GM18868 (cell line): ENCODE measurements around the gene ARHGAP28.

Experiments
- ATAC-seq: cut with Tn5 transposase; IDR thresholded peaks from one replicate; pipeline ENCODE4 v1.9.1; 2021; ENCODE audit warnings: mild to moderate bottlenecking, moderate library complexity; ENCODE audit not compliant: unreplicated experiment

The ARHGAP28 gene

GRCh38 chr18:6950641-6951040 is 221.1 kb downstream of the ARHGAP28 start:
- no peak for ATAC-seq

DNA sequence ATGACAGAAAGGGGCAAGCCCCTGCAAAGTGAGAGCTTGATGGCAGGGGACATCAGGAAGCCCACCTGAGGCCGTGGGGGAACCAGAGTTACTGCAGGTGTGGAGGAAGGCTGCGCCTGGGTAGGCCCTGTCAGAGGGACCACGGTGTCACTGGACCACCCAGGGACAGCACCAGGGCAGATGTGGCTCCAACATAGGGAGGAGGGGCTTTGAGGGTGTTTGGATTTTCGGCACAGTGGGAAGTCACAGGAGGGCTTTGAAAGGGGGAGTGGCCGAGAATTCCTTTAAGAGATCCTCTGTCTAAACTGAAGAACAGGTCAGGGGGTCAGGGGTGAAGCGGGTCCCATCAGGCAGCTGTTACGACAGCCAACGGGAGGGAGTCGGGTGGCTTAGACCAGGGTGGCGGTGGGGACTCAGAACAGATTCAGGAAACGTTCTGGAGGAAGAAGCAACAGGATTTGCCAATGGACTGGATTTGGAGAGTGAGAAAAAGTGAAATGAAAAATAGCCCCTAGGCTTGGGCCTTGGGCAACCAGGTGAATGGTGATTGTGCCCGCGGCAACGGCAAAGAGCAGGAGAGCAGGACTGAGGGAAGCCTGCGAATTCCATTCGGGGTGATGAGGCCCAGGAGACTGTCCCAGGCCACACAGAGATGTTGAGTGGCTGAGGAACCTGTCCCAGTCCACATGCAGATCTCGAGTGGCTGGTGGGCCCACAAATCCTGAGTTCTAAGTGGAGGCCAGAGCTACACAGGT is 222.0 kb downstream of the ARHGAP28 start:
- no peak for ATAC-seq

DNA sequence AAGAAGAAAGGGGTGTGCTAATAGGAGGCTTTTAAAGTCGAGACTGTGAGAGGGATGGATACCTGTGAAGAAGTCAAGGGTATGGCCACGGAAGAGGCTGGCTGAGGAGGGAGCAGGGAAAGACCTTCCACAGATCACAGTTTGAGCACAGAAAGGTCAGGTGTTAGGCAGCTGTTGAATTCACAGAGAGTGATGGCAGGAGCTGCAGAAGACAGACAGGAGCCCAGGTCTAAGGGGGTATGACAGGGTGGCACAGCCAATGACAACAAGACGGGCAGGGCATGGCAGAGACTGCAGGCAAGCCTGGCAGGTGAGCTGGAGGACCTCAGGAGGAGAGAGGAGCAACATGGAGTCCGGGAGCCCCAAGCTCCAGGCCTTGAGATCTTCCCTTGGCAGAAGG is 225.0 kb downstream of the ARHGAP28 start:
- no peak for ATAC-seq

- ATAC-seq = no peak
Measured at GRCh38 chr18:6955304-6955703, 225.8 kb downstream of the ARHGAP28 start.

GRCh38 chr18:6956495-6956894 is 227.0 kb downstream of the ARHGAP28 start:
- ATAC-seq = no peak

DNA sequence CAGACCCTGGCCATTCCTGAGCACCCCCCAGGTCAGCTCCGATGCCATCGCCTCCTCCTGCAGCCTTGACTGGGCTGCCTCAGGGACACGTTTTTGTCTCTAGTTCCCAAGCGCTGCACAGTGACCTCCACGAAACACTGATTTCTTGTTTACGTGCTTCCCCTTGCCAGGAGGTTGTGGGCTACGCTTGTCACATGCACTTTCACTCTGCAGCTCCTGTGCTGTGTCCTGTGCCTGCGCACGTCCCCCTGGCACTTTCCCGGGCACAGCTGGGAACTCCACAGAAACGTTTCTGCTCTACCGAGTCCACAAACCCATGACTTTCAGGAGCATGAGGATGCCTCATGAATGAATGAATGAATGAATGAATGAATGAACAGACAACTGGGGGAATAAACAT is 227.5 kb downstream of the ARHGAP28 start:
- no peak for ATAC-seq

DNA sequence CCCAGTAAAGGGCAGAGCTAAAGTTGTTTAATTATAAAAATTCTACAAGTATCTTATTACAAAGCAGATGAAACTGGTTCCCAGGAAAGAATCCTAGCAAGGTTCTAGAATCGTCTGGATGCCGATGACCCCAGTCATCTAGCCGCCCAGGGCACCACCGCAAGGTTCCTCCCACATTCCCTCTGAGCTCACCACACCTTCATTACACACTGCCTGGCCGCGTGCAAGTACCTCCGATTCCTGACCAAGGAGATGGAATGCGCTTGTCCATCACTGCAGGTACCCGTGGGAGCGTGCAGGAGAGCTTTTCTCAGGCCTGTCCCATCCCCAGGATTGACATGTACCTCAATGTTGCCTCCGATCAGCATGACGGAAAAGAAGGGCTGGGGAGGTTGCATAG is 229.6 kb downstream of the ARHGAP28 start:
- ATAC-seq = no peak

GRCh38 chr18:6960124-6960523 is 230.6 kb downstream of the ARHGAP28 start:
- no peak for ATAC-seq

DNA sequence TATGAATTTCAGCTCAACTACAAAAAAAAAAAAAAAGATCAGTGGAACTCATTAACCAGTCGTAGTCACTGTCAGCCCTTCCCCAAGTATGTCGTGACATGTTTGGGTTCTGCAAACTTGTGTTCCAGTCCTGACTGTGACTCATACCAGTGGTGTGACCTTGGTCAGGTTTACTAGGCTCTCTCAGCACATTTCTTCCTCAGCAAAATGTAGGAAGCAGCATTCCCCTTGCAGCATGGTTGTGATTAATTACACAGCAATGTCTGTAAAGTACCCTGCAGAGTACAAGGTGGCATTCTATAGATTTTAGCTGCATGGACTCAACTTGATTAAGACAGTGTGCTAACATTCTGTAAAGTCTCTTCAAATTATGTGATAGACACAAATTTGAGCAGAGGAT is 231.1 kb downstream of the ARHGAP28 start:
- no peak for ATAC-seq

DNA sequence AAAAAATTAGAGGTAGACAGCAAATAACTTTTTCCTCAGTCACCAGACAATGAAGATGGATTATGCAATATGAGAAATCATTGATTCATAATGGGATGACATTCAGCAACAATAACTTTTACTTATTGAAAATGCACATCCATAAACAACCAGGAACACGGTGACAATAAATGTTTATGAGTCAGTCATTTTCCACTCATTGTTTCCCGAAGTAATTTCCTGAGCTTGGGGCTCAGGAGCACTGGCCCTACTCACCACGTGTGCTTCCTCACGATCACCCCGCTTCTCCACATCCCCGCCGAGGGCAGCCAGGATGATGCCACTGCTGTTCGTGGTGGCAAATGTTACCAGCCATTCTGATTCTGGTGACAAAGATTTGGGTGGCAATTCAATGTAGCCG is 231.8 kb downstream of the ARHGAP28 start:
- no peak for ATAC-seq

DNA sequence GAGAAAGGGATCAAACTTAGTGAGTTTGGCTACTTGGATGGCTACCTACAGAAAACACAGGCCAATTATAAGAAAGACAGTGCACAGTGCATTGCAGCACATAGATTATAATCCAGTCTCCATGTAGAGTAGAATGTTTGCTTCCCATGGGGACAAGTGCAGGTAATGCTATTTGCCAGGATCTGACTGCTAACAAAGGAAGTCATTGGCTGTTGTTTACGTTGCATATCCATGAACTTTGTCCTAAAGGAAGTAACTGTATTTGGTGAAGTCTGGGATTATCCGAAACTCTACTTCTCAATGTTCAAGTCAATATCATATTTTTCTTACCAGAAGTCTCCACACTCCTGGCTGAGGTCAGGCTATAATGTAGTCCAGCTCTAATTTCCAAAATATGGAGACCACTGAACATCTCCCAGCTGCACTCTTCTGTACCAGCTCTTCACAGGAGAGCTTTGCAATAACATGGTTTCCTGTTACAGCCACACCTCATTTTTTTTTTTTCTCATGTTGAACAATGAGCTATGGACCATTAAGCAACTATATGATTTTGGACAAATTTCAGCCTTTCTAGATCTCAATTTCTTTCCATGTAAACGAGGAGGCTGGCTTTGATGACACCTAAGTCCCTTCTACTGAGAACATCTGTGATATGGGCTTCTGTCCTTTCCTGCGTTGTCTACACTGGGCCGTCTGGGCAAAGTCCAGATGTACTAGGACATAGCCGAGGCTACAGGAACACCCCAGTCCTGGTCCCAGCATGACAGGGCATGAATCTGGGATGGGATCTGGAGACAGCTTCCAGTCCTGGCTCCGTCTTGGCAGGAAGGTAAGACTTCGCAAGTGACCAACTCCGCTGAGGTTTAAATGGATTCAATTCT is 233.3 kb downstream of the ARHGAP28 start:
- ATAC-seq = no peak

DNA sequence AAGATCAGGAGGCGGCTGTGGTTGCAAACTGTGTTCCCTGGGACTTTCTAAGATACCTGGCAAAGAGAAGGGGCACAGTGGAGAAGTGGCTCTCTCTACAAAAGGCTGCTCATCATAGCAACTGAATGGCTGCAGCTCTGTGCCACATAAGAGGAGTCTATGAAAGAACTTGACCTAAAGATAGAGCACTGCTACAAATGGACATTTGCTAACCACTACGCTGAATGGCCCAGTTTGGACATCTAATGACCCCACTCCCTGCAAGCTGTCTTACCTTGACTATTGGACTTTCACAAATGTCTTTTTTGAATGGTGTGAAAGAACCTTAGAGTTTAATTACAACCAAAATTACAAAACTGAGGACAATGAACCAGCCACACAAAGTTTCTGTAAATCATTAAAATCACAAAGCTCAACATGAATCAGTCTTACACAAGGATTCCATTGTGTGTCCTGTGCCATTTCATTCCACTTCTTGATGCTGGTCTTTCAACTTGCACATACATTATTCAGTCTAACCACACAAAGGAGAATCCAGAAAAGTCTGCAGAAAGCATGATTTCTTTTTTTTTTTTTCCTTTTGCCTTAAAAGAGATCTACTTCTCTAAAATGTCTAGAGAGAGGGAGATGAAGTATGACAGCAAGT is 234.1 kb downstream of the ARHGAP28 start:
- no peak for ATAC-seq
